ENCODE data around the gene CLDN12. TPM values are rescaled to one million over a fixed set of nuclear protein-coding genes. Genes with fewer than 3 reads are reported as not detected.
A peak's percentile ranks its signal among the peaks of the same experiment; 100 is the strongest.

Gene CLDN12
- total RNA-seq, 2 donors from 2014 or later, result 24.1 to 30.5 TPM

- Histone ChIP-seq H3K27ac (no peak overlapping the region), H3K27me3 (replicated peaks; ENCODE audit: insufficient read depth) (no peaks in the 10 kb centered on the region), H3K36me3 (no peaks in the 10 kb centered on the region), H3K4me3 (no peak overlapping the region), H3K4me1 (ENCODE audit: control insufficient read depth in 1 of 2, low read depth in 2 of 2) (no peaks in the 10 kb centered on the region), H3K9me3 (no peaks in the 10 kb centered on the region)
- ATAC-seq (ENCODE audit: insufficient number of reproducible peaks, low FRiP score, low read depth) (no peak), DNase-seq (ENCODE audit: low spot score) (no peak)
- no peak for TF ChIP-seq CTCF (IDR thresholded peaks at IDR 0.05)
These were observed 12.3 kb upstream of the CLDN12 start for GRCh38 chr7:90390926-90391325.

- no peaks in the 10 kb centered on the region for H3K36me3 ChIP-seq
- no peak overlapping the region for H3K4me3 ChIP-seq
- ATAC-seq (ENCODE audit: insufficient number of reproducible peaks, low FRiP score, low read depth), result no peak
- no peaks in the 10 kb centered on the region for H3K9me3 ChIP-seq
- no peaks in the 10 kb centered on the region for H3K4me1 ChIP-seq (ENCODE audit: control insufficient read depth in 1 of 2, low read depth in 2 of 2)
- no peak for TF ChIP-seq CTCF (IDR thresholded peaks at IDR 0.05)
- no peaks in the 10 kb centered on the region for H3K27me3 ChIP-seq (replicated peaks; ENCODE audit: insufficient read depth)
- H3K27ac ChIP-seq, result no peak overlapping the region
- no peak for DNase-seq (ENCODE audit: low spot score)
These were observed 11.8 kb upstream of the CLDN12 start for GRCh38 chr7:90391488-90391887.

GRCh38 chr7:90396420-90396819 lies 6.8 kb upstream of the CLDN12 start:
- no peak overlapping the region for H3K4me3 ChIP-seq
- H3K4me1 ChIP-seq (ENCODE audit: control insufficient read depth in 1 of 2, low read depth in 2 of 2), result no peaks in the 10 kb centered on the region
- ATAC-seq (ENCODE audit: insufficient number of reproducible peaks, low FRiP score, low read depth) (no peak), DNase-seq (ENCODE audit: low spot score) (no peak)
- H3K27ac ChIP-seq, result no peak overlapping the region
- peaks cover 14% of the 10 kb centered on the region for H3K9me3 ChIP-seq
- H3K27me3 ChIP-seq (replicated peaks; ENCODE audit: insufficient read depth), result no peaks in the 10 kb centered on the region
- no peaks in the 10 kb centered on the region for H3K36me3 ChIP-seq
- TF ChIP-seq CTCF (IDR thresholded peaks at IDR 0.05), result no peak

- ATAC-seq (ENCODE audit: insufficient number of reproducible peaks, low FRiP score, low read depth) (no peak), DNase-seq (ENCODE audit: low spot score) (no peak)
- no peaks in the 10 kb centered on the region for H3K36me3 ChIP-seq
- no peaks in the 10 kb centered on the region for H3K4me1 ChIP-seq (ENCODE audit: control insufficient read depth in 1 of 2, low read depth in 2 of 2)
- peaks cover 14% of the 10 kb centered on the region for H3K9me3 ChIP-seq
- H3K27me3 ChIP-seq (replicated peaks; ENCODE audit: insufficient read depth), result no peaks in the 10 kb centered on the region
- no peak for TF ChIP-seq CTCF (IDR thresholded peaks at IDR 0.05)
- no peak overlapping the region for H3K4me3 ChIP-seq
- H3K27ac ChIP-seq, result no peak overlapping the region
These were observed 1.3 kb upstream of the CLDN12 start for GRCh38 chr7:90401989-90402388.

GRCh38 chr7:90402785-90403173 lies 482 bp upstream of the CLDN12 start:
- H3K4me3 ChIP-seq, result peak overlapping the region; percentile 79
- H3K9me3 ChIP-seq, result peaks cover 14% of the 10 kb centered on the region
- no peaks in the 10 kb centered on the region for H3K36me3 ChIP-seq
- TF ChIP-seq CTCF (IDR thresholded peaks at IDR 0.05), result no peak
- peak overlapping the region; percentile 83 to 88 for H3K27ac ChIP-seq
- H3K4me1 ChIP-seq (ENCODE audit: control insufficient read depth in 1 of 2, low read depth in 2 of 2), result no peaks in the 10 kb centered on the region
- H3K27me3 ChIP-seq (replicated peaks; ENCODE audit: insufficient read depth), result no peaks in the 10 kb centered on the region
- ATAC-seq (ENCODE audit: insufficient number of reproducible peaks, low FRiP score, low read depth), result no peak
- DNase-seq (ENCODE audit: low spot score), result no peak
